ENCODE data around the gene ZNF621.

ZNF621 gene

GRCh38 chr3:40511031-40511718 lies 13.6 kb upstream of the ZNF621 start (continued):
- TF ChIP-seq ZNF658 (tag by site-specific recombination; IDR thresholded peaks at IDR 0.05) (no peak), ZNF24 (tag by site-specific recombination; IDR thresholded peaks at IDR 0.05) (no peak), ZNF792 (tag by site-specific recombination; IDR thresholded peaks at IDR 0.05) (no peak), ZNF654 (tag by site-specific recombination; IDR thresholded peaks at IDR 0.05; ENCODE audit: low read depth) (no peak), ZNF530 (tag by site-specific recombination; IDR thresholded peaks at IDR 0.05; ENCODE audit: low read depth) (no peak), PRDM10 (tag by site-specific recombination; IDR thresholded peaks at IDR 0.05) (no peak), ZNF155 (tag by site-specific recombination; IDR thresholded peaks at IDR 0.05) (no peak), SP7 (tag by site-specific recombination; IDR thresholded peaks at IDR 0.05) (no peak)

DNA sequence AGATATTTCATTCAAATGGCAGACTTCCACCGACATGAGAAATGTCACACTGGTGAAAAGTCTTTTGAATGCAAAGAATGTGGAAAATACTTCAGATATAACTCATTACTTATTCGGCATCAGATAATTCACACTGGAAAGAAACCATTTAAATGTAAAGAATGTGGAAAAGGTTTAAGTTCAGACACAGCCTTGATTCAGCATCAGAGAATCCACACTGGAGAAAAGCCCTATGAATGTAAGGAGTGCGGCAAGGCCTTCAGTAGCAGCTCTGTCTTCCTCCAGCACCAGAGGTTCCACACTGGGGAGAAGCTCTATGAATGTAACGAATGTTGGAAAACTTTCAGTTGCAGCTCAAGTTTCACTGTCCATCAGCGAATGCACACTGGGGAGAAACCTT lies 8.6 kb upstream of the ZNF621 start:
- Histone ChIP-seq H3K4me1 (ENCODE audit: control insufficient read depth, insufficient read depth, low read length) (no peaks in the 10 kb centered on the region), H3K36me3 (ENCODE audit: control insufficient read depth in 2 of 2, insufficient read depth in 1 of 2, low read length in 2 of 2) (peaks cover 0 to 56% of the 10 kb centered on the region in 2 experiments; a peak in 2 of 3 replicates), H3K9me3 (ENCODE audit: control insufficient read depth, insufficient read depth, low read depth, low read length) (no peaks in the 10 kb centered on the region), H3K27ac (ENCODE audit: extremely low read depth, low read depth, low read length) (no peak overlapping the region), H3K4me3 (ENCODE audit: low read depth, low read length) (no peak overlapping the region)
- POLR2A ChIA-PET: no interaction called here
- CTCF ChIA-PET: no interaction called here
- TF ChIP-seq, protein P1, sequence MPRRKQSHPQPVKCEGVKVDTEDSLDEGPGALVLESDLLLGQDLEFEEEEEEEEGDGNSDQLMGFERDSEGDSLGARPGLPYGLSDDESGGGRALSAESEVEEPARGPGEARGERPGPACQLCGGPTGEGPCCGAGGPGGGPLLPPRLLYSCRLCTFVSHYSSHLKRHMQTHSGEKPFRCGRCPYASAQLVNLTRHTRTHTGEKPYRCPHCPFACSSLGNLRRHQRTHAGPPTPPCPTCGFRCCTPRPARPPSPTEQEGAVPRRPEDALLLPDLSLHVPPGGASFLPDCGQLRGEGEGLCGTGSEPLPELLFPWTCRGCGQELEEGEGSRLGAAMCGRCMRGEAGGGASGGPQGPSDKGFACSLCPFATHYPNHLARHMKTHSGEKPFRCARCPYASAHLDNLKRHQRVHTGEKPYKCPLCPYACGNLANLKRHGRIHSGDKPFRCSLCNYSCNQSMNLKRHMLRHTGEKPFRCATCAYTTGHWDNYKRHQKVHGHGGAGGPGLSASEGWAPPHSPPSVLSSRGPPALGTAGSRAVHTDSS (tag by site-specific recombination; IDR thresholded peaks at IDR 0.05): no peak
- no peak for TF ChIP-seq ZNF664 (tag by site-specific recombination; IDR thresholded peaks at IDR 0.05)
- TF ChIP-seq TCF7L2 (IDR thresholded peaks at IDR 0.05; ENCODE audit: borderline replicate concordance, low read depth, low read length): no peak
- TF ChIP-seq ZSCAN16 (tag by site-specific recombination; IDR thresholded peaks at IDR 0.05): no peak
- no peak for TF ChIP-seq ZNF449 (tag by site-specific recombination; IDR thresholded peaks at IDR 0.05)
- no peak for TF ChIP-seq SALL2 (tag by site-specific recombination; IDR thresholded peaks at IDR 0.05; ENCODE audit: borderline replicate concordance)
- TF ChIP-seq GLI4 (tag by site-specific recombination; IDR thresholded peaks at IDR 0.05): no peak
- TF ChIP-seq ZNF560 (tag by site-specific recombination; IDR thresholded peaks at IDR 0.05; ENCODE audit: borderline replicate concordance): no peak
- no peak for TF ChIP-seq ZNF660 (tag by site-specific recombination; IDR thresholded peaks at IDR 0.05)
- TF ChIP-seq ZNF174 (tag by site-specific recombination; IDR thresholded peaks at IDR 0.05): no peak
- no peak for TF ChIP-seq SP7 (tag by site-specific recombination; IDR thresholded peaks at IDR 0.05)
- TF ChIP-seq ZNF785 (tag by site-specific recombination; IDR thresholded peaks at IDR 0.05): no peak
- TF ChIP-seq ZNF548 (tag by site-specific recombination; IDR thresholded peaks at IDR 0.05): no peak
- TF ChIP-seq ZFP41 (tag by site-specific recombination; IDR thresholded peaks at IDR 0.05; ENCODE audit: borderline replicate concordance): no peak
- TF ChIP-seq, protein P2, sequence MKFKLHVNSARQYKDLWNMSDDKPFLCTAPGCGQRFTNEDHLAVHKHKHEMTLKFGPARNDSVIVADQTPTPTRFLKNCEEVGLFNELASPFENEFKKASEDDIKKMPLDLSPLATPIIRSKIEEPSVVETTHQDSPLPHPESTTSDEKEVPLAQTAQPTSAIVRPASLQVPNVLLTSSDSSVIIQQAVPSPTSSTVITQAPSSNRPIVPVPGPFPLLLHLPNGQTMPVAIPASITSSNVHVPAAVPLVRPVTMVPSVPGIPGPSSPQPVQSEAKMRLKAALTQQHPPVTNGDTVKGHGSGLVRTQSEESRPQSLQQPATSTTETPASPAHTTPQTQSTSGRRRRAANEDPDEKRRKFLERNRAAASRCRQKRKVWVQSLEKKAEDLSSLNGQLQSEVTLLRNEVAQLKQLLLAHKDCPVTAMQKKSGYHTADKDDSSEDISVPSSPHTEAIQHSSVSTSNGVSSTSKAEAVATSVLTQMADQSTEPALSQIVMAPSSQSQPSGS (tag by site-specific recombination; IDR thresholded peaks at IDR 0.05; ENCODE audit: low read depth): no peak
